Kidney (tissue), 14 donors: ENCODE results near the gene TRAPPC6A. TPM values are rescaled to one million over a fixed set of nuclear protein-coding genes. Genes with fewer than 3 reads are reported as not detected.

Experiments
- DNase-seq, 5 donors: peaks; one replicate each; pipeline ENCODE4 v3.0.0-alpha.2; 2013 to 2020
- FAIRE-seq: peaks from 2 replicates; lab custom pipeline; 2012; peaks lifted over from hg19 to GRCh38; lab: Jason Lieb, UNC
- H3K27ac ChIP-seq, 2 donors: one replicate each; pipeline ENCODE4 v1.7.0; 2013; ENCODE audit warnings: low read depth in 2 of 2, low read length in 2 of 2, inconsistent platforms in 1 of 2
- H3K27me3 ChIP-seq: one replicate; pipeline ENCODE4 v1.7.1; 2013; ENCODE audit warnings: low read length, inconsistent platforms; ENCODE audit not compliant: control insufficient read depth, insufficient read depth
- H3K36me3 ChIP-seq, 3 donors: one replicate each; pipeline versions ENCODE4 v1.7.0 to v1.7.1; 2013; ENCODE audit warnings: low read length in 3 of 3, control low read depth in 1 of 3, inconsistent platforms in 1 of 3; ENCODE audit not compliant: insufficient read depth in 3 of 3, control insufficient read depth in 2 of 3
- H3K4me1 ChIP-seq, 3 donors: one replicate each; pipeline versions ENCODE4 v1.7.0 to v1.7.1; 2013; ENCODE audit warnings: low read length in 3 of 3, inconsistent platforms in 1 of 3, low read depth in 1 of 3; ENCODE audit not compliant: control insufficient read depth in 2 of 3, insufficient read depth in 2 of 3
- H3K4me3 ChIP-seq, 3 donors: one replicate each; pipeline versions ENCODE4 v1.7.0 to v1.8.1; 2013; ENCODE audit warnings: low read length in 3 of 3, control low read depth in 1 of 3, inconsistent platforms in 1 of 3
- H3K9ac ChIP-seq, 3 donors: one replicate each; pipeline versions ENCODE4 v1.7.0 to v1.7.1; 2013; ENCODE audit warnings: low read length in 3 of 3, control low read depth in 1 of 3, inconsistent platforms in 1 of 3
- H3K9me3 ChIP-seq, 3 donors: one replicate each; pipeline versions ENCODE4 v1.7.0 to v1.7.1; 2013; ENCODE audit warnings: low read length in 3 of 3, control low read depth in 1 of 3, inconsistent platforms in 1 of 3; ENCODE audit not compliant: control insufficient read depth in 2 of 3, insufficient read depth in 1 of 3
- CTCF ChIP-seq: IDR thresholded peaks from 3 replicates; pipeline ENCODE4 v1.5.1; 2012; ENCODE audit warnings: mild to moderate bottlenecking, moderate library complexity, borderline replicate concordance; ENCODE audit not compliant: insufficient read depth; ENCODE audit errors: extremely low read depth
- intact Hi-C: fragments of 100-400 bp; cut with DNase I; formaldehyde crosslinking; loops from one replicate; pipeline ENCODE4 v1.11.1; 2022
- polyA plus RNA-seq: library from polyadenylated mRNA; stranded (reverse); fragments of 350-450 nt; fragmentation: Illumina TruSeq; extraction: RNeasy Lipid Tissue Mini Kit (QIAGEN cat#74804); gene quantifications from one replicate; pipeline ENCODE4 v1.2.3, GENCODE V29; 2014; ENCODE audit warnings: low read depth, low replicate concordance; ENCODE audit not compliant: insufficient read depth
- total RNA-seq: library from RNA; stranded (reverse); fragmentation: NEBNext Ultra II Directional; extraction: Animal tissue kit (Norgen Biotek cat#: 25700); gene quantifications from one replicate; pipeline ENCODE4 v1.2.1, GENCODE V29; 2021
- donor health status: control.
- donor health status: control.
- donor health status: control.
- donor health status: control.
- donor health status: control.
- donor health status: DM: yes; HTN: yes; CAD: no.
- donor health status: Normal renal cell carcinoma (clear cell type).

TRAPPC6A gene
- total and polyA plus RNA-seq, 2 donors from 2014 or later, result 37.2 to 123 TPM

- Histone ChIP-seq H3K9ac (no peak overlapping the region), H3K27me3 (no peaks in the 10 kb centered on the region), H3K4me1 (no peaks in the 10 kb centered on the region), H3K4me3 (no peak overlapping the region), H3K27ac (no peak overlapping the region), H3K36me3 (peaks cover 0 to 2% (median 0%) of the 10 kb centered on the region in 3 donors), H3K9me3 (no peaks in the 10 kb centered on the region)
- DNase-seq, result no peak
- intact Hi-C loops, result no loop called here
- no peak for FAIRE-seq
- TF ChIP-seq CTCF, result no peak
Observed at GRCh38 chr19:45136507-45137178, 41.4 kb downstream of the TRAPPC6A start.

- Histone ChIP-seq H3K9ac (no peak overlapping the region), H3K4me3 (no peak overlapping the region), H3K27ac (no peak overlapping the region), H3K27me3 (no peaks in the 10 kb centered on the region), H3K36me3 (no peaks in the 10 kb centered on the region), H3K9me3 (no peaks in the 10 kb centered on the region), H3K4me1 (peaks cover 0 to 5% (median 2%) of the 10 kb centered on the region in 3 donors)
- intact Hi-C loops, result no loop called here
- no peak for TF ChIP-seq CTCF
- DNase-seq (no peak), FAIRE-seq (no peak)
Observed at GRCh38 chr19:45135176-45135885, 42.7 kb downstream of the TRAPPC6A start.

GRCh38 chr19:45133661-45134060 is 44.4 kb downstream of the TRAPPC6A start:
- no peak for DNase-seq
- Histone ChIP-seq H3K27me3 (no peaks in the 10 kb centered on the region), H3K36me3 (no peaks in the 10 kb centered on the region), H3K9me3 (no peaks in the 10 kb centered on the region), H3K4me1 (peaks cover 0 to 6% (median 5%) of the 10 kb centered on the region in 3 donors), H3K4me3 (no peak overlapping the region), H3K9ac (no peak overlapping the region), H3K27ac (no peak overlapping the region)
- no peak for FAIRE-seq
- TF ChIP-seq CTCF, result no peak
- intact Hi-C loops, result no loop called here
